Activated CD8-positive, alpha-beta T cell treated with anti-CD3 and anti-CD28 coated beads for 36 hours (primary cell): ENCODE results near the gene FANCC. TPM values are rescaled to one million over a fixed set of nuclear protein-coding genes. Genes with fewer than 3 reads are reported as not detected.

Source experiments
- ATAC-seq: fragments of 200-7000 bp; cut with Tn5 transposase; one replicate; pipeline ENCODE4 v1.10.0; 2021; ENCODE audit warnings: mild to moderate bottlenecking, moderate library complexity
- CTCF ChIA-PET: fragments of 350-600 bp; sonication (Branson Sonifier 250); formaldehyde crosslinking; loops from one replicate; lab custom pipeline; 2021; ENCODE audit warnings: antibody characterized with exemption; lab: Charles Lee
- POLR2A ChIA-PET: fragments of 350-600 bp; sonication (Branson Sonifier 250); formaldehyde crosslinking; loops from one replicate; lab custom pipeline; 2021; ENCODE audit warnings: antibody characterized with exemption; lab: Charles Lee
- DNase-seq: peaks from one replicate; pipeline ENCODE4 v3.0.0-alpha.2; 2020
- H3K27ac Mint-ChIP-seq: one replicate; pipeline ENCODE4 v1.8.0; 2021; ENCODE audit warnings: mild to moderate bottlenecking, mixed read lengths
- H3K27me3 Mint-ChIP-seq: one replicate; pipeline ENCODE4 v1.8.0; 2021; ENCODE audit warnings: mixed read lengths
- H3K36me3 Mint-ChIP-seq: one replicate; pipeline ENCODE4 v1.8.0; 2021; ENCODE audit warnings: low read depth, mixed read lengths
- H3K4me1 Mint-ChIP-seq: one replicate; pipeline ENCODE4 v1.8.0; 2021; ENCODE audit warnings: low read depth, mixed read lengths
- H3K4me3 Mint-ChIP-seq: one replicate; pipeline ENCODE4 v1.8.0; 2021; ENCODE audit warnings: mild to moderate bottlenecking, moderate library complexity, mixed read lengths
- H3K9me3 Mint-ChIP-seq: one replicate; pipeline ENCODE4 v1.8.0; 2021; ENCODE audit warnings: mixed read lengths
- CTCF ChIP-seq: fragments of 200-600 bp; IDR thresholded peaks from one replicate; pipeline ENCODE4 v1.8.0; 2022; ENCODE audit warnings: antibody characterized with exemption, mild to moderate bottlenecking
- intact Hi-C: fragments of 100-400 bp; cut with micrococcal nuclease; formaldehyde crosslinking; loops from one replicate; pipeline ENCODE4 v1.10.0; 2022
- total RNA-seq, 2 experiments: library from RNA; stranded (reverse); gene quantifications; one replicate each; pipeline ENCODE4 v1.2.3, GENCODE V29; 2021

Gene FANCC
- total RNA-seq, 2 experiments from 2014 or later, result 11.5 to 12.4 TPM

GRCh38 chr9:95360866-95361265 is 43.4 kb upstream of the FANCC start:
- Mint-ChIP-seq H3K36me3 (no peaks in the 10 kb centered on the region), H3K9me3 (no peaks in the 10 kb centered on the region), H3K4me1 (no peaks in the 10 kb centered on the region), H3K4me3 (no peak overlapping the region), H3K27me3 (peaks cover 16% of the 10 kb centered on the region), H3K27ac (no peak overlapping the region)
- DNase-seq (no peak), ATAC-seq (no peak)
- no peak for TF ChIP-seq CTCF
- CTCF ChIA-PET, result interaction anchor here (1.1 kb wide), 1 partner anchor 25 kb away, joined by 3 read pairs; no protein-coding TSS in a partner anchor
- POLR2A ChIA-PET, result no interaction called here
- intact Hi-C loops, result no loop called here

- Mint-ChIP-seq H3K4me1 (no peaks in the 10 kb centered on the region), H3K9me3 (no peaks in the 10 kb centered on the region), H3K36me3 (no peaks in the 10 kb centered on the region), H3K27me3 (peaks cover 13% of the 10 kb centered on the region), H3K27ac (no peak overlapping the region), H3K4me3 (no peak overlapping the region)
- CTCF ChIA-PET, result no interaction called here
- no peak for ATAC-seq
- no peak for DNase-seq
- intact Hi-C loops, result no loop called here
- TF ChIP-seq CTCF, result no peak
- POLR2A ChIA-PET, result no interaction called here
Observed at GRCh38 chr9:95357316-95357715, 39.8 kb upstream of the FANCC start.

- intact Hi-C loops, result no loop called here
- no peak for TF ChIP-seq CTCF
- CTCF ChIA-PET, result no interaction called here
Observed at GRCh38 chr9:95355500-95355899, 38.0 kb upstream of the FANCC start.

GRCh38 chr9:95351051-95351450 is 33.5 kb upstream of the FANCC start:
- ChIA-PET POLR2A (no interaction called here), CTCF (no interaction called here)
- Mint-ChIP-seq H3K27ac (no peak overlapping the region), H3K36me3 (no peaks in the 10 kb centered on the region), H3K9me3 (no peaks in the 10 kb centered on the region), H3K4me3 (no peak overlapping the region), H3K4me1 (no peaks in the 10 kb centered on the region), H3K27me3 (peaks cover 40% of the 10 kb centered on the region)
- no peak for TF ChIP-seq CTCF
- ATAC-seq (no peak), DNase-seq (no peak)
- intact Hi-C loops, result no loop called here

More at GRCh38 chr9:95355500-95355899, 38.0 kb upstream of the FANCC start:
- POLR2A ChIA-PET, result no interaction called here
- Mint-ChIP-seq H3K36me3 (no peaks in the 10 kb centered on the region), H3K4me3 (no peak overlapping the region), H3K9me3 (no peaks in the 10 kb centered on the region), H3K27me3 (peaks cover 17% of the 10 kb centered on the region), H3K4me1 (no peaks in the 10 kb centered on the region), H3K27ac (no peak overlapping the region)
- no peak for DNase-seq
- ATAC-seq, result no peak

GRCh38 chr9:95350266-95350665 is 32.8 kb upstream of the FANCC start:
- H3K4me3 Mint-ChIP-seq, result peak overlapping the region; percentile 58
- CTCF ChIA-PET, result no interaction called here
- no peak overlapping the region for H3K27ac Mint-ChIP-seq
- POLR2A ChIA-PET, result no interaction called here
- H3K27me3 Mint-ChIP-seq, result peaks cover 33% of the 10 kb centered on the region
- H3K4me1 Mint-ChIP-seq, result no peaks in the 10 kb centered on the region
- TF ChIP-seq CTCF, result no peak
- H3K36me3 Mint-ChIP-seq, result no peaks in the 10 kb centered on the region
- H3K9me3 Mint-ChIP-seq, result no peaks in the 10 kb centered on the region
- DNase-seq (no peak), ATAC-seq (no peak)
- intact Hi-C loops, result no loop called here
